CD4-positive, alpha-beta T cell treated with Interleukin-4 for 4 hours (primary cell): ENCODE results near the gene SLC29A3.

ENCODE experiments used
- DNase-seq: peaks from one replicate; pipeline ENCODE4 v3.0.0-alpha.2; 2020

SLC29A3 gene

GRCh38 chr10:71395621-71396020 is 76.6 kb downstream of the SLC29A3 start:
- no peak for DNase-seq

DNA sequence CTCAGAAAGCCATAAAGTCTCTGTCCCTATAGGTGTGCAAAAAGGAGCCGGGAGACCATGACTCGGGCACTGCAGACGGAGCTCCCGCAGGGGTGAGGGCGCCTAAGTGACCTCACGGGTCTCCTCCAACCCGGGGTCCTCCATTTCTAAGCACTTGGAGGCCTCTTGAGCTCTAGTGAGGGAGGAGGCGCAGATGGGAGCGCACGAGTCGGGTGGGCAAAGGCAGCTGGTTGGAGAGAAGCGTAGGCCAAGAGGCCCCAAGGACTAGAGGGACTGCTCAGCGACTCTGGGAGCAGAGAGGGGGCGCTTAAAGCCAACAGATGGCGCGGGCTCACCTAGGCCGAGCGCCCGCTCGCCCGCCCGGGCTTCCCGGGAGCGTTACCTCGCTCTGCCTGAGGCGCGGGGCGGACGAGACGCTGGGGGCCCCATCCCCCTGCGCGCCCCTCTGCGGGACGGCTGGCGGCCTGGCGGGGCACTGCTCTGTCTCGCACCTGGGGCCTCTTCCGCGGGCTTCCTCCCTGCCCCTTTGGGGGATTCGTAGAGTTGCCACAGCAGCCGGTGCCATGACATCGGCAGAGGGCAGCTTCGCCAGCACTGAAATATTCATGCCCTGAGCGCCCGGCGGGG is 77.1 kb downstream of the SLC29A3 start:
- no peak for DNase-seq

DNA sequence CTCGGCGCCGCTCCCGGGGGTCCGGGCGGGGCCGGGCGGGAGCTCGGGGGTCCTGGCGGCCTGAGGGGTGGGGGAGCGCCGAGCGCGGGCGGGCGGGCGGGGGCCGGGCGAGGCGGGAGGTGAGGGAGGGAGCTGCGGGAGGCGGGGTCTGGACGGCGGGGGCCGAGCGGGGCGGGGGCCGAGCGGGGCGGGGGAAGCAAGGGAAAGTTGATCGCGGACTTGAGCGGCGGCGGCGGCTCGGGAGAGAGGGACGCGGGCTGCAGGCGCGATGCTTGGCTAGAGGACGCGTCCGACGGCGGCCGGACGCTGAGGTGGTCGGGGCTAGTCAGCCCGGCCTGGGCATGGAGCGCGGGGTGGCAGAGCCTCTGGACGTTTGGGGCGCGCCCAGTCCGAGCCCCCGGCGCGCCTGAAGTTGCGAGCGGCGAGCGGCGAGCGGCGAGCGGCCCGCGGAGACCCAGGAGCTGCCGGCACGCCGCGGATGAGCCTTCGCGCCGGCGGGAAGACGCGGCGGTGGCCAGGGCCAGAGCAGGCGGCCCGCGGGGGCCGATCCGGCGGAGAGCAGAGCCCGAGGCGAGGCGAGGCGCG is 77.7 kb downstream of the SLC29A3 start, which contains the start of gene CDH23:
CDH23 (plus strand) TSS at position 210 of the 585 bp plus-strand sequence. CDS start 42,912 bp downstream, outside the sequence.
- no peak for DNase-seq

DNA sequence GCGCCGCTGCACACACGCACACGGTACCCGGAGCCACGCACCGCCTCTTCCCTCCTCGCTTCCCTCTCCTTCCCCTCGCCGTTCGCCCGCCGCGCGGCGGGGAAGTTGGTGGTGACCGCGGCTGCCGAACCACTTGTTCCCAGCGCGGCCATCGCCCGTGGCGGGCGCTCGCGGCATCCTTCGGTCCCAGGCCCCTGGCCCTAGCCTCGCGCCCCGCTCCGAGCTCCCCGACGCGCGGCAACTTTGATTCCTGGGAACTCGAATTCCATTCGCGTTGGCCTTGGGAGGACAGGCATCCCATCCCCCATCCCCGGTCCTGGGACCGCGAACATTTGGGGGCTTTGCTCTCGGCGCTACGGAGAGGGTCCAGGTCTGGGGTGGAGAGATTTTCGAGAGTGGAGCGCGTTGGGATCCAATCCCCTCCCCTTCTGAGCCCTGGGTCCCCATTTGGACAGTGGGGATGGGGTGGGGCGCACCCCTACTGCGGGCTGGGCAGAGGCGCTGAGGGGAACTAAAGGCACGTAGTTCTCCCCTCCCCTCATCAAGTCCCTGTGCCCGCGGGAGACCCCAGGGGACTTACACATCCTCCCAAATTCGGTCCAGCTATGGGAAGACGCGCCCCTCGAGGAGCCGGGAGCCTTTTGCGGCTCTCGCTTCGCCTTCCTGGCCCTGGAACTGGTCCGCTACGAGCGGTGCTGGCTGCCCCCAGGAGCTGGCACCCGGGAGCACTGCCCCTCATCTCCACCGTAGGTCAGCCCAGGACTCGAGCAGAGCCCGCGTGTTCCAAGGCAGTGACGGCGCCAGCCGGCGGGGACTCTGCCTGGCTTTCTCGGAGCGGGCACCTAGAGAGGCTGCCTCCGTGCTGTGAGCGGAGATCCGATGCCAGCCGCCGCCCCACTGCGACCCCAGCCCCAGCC is 78.5 kb downstream of the SLC29A3 start:
- no peak for DNase-seq

DNA sequence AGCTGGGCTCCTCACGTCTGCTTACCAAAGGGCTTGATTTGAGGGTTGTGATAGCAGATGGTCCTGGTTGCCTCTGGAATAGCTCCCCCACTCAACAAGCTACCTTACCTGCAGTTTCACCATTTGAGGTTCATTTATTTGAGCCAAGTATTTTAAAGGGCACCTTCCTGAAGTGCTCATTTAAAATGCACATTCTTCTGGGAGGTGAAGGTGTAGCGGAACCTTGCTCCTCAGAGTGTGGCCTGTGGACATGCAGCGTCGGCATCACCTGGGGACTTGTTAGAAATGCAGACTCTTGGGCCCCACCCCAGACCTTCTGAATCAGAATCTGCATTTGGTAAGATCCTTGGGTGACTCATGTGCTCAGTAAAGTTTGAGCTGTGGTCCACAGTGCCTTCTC is 79.9 kb downstream of the SLC29A3 start:
- DNase-seq: no peak

GRCh38 chr10:71399946-71400345 is 80.9 kb downstream of the SLC29A3 start:
- DNase-seq: no peak

DNA sequence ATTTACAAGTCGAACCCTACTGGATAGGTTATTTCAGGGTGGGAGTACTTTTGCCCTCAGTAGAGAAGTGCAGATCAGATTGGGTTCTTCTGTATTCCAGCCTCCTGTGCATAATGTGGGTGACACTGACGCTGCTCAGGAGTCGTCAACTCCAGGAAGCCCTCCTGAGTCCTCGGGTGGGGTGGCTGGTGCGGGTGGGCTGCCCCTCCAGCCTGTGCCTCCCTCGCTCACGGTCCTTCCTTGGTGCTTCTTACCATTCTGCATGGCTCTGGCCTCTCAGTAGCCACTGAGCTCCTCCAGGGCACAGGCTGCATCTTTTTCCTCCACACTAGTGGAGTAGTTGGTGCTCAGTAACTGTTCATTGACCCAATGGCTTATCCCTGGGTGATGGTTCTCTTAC is 82.0 kb downstream of the SLC29A3 start:
- DNase-seq: no peak

GRCh38 chr10:71402005-71402404 is 82.9 kb downstream of the SLC29A3 start:
- DNase-seq: no peak

GRCh38 chr10:71404503-71405295 is 85.6 kb downstream of the SLC29A3 start:
- DNase-seq: no peak

DNA sequence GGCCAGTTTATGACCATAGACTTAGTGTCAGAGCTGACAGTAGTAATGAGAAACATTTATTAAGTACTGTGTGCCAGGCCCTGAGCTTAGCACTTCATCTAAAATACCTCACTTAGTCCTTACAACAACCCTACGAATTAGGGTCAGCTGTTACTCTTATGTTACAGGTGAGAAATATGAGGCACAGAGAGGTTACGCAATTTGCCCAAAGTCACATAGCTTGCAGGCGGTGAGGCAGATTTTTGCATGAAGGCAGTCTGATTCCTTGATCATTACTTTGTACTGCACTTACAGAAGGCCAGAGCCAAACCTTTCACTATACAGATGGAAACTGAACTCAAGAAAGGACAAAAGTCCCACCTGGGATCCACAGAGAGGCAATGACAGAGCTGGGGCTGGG is 87.8 kb downstream of the SLC29A3 start:
- no peak for DNase-seq

DNA sequence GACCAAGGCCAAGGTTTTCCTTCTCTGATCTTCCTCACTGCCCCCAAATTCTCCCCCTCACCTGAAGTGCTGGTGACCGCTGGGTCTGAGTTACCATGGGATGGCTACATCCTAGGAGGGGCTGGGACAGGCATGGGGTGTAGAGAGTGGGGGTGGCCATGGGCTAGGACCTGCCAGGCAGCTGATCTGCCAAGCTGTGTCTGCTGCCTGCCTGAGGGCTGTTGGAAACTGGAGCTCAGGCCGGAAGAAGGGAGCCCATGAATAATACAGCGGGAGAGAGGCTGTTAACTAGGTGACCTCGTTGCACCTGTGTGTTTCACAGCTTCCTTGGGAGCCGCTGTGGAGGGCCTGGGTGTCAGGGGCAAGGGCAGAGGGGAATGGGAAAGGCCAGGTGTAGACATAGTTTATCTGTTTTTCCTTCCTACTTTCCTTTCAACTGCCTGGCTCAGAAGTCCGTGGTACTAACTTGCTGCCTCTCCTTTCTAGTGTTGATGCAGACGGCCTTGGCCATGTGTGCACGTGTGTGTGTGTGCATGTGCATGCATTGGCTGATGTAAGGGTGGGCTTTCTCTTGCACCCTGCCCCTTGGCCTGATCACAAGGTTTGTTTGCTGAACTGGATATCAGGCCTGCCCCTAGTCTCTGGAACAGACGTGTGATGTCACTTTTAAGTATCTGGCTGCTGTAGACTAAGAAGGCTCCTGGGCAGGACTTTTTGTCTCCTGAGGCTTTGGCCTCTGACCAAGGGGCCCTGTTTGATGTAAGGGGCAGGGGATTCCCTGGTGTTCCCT is 89.6 kb downstream of the SLC29A3 start:
- no peak for DNase-seq

- DNase-seq: no peak
Measured at GRCh38 chr10:71409516-71410104, 90.6 kb downstream of the SLC29A3 start.
